LNCaP clone FGC (cell line): ENCODE results near the gene BRPF3.

ENCODE experiments used
- DNase-seq: peaks from one replicate; pipeline ENCODE4 v3.0.0-alpha.2; 2011; ENCODE audit warnings: low read depth
- H3K4me3 ChIP-seq: 2 replicates; pipeline ENCODE4 v1.5.1; 2011; ENCODE audit warnings: mild to moderate bottlenecking, low read depth, low read length, control low read depth
- CTCF ChIP-seq: IDR thresholded peaks from 2 replicates; pipeline ENCODE4 v1.5.1; 2012; ENCODE audit warnings: mild to moderate bottlenecking; ENCODE audit not compliant: control insufficient read depth, insufficient read depth; ENCODE audit errors: extremely low read depth

Gene BRPF3

GRCh38 chr6:36265744-36266143, 69.2 kb downstream of the BRPF3 start:
- TF ChIP-seq CTCF = no peak

GRCh38 chr6:36266913-36267644, 70.5 kb downstream of the BRPF3 start:
- TF ChIP-seq CTCF = no peak

More at GRCh38 chr6:36265744-36266143, 69.2 kb downstream of the BRPF3 start:
- no peak overlapping the region for H3K4me3 ChIP-seq
- no peak for DNase-seq

GRCh38 chr6:36267731-36268477, 71.4 kb downstream of the BRPF3 start:
- DNase-seq = no peak
- no peak for TF ChIP-seq CTCF

More at GRCh38 chr6:36266913-36267644, 70.5 kb downstream of the BRPF3 start:
- no peak for DNase-seq
- H3K4me3 ChIP-seq = no peak overlapping the region

GRCh38 chr6:36268478-36269275, 72.1 kb downstream of the BRPF3 start:
- no peak for TF ChIP-seq CTCF
- no peak overlapping the region for H3K4me3 ChIP-seq
- no peak for DNase-seq

More at GRCh38 chr6:36267731-36268477, 71.4 kb downstream of the BRPF3 start:
- H3K4me3 ChIP-seq = no peak overlapping the region

GRCh38 chr6:36269834-36270705, 73.5 kb downstream of the BRPF3 start, which contains the start of gene PNPLA1:
PNPLA1 (plus strand) TSS chr6:36270060; CDS start chr6:36270460, 400 bp downstream.
- TF ChIP-seq CTCF = no peak
- H3K4me3 ChIP-seq = no peak within 1 kb of the TSS
- DNase-seq = no peak

- H3K4me3 ChIP-seq = no peak overlapping the region
- no peak for DNase-seq
- no peak for TF ChIP-seq CTCF
Measured at GRCh38 chr6:36272234-36272633, 75.7 kb downstream of the BRPF3 start.
